HTERT RPE-1 (cell line): ENCODE results near the gene RAMP3.
"Not testable (repeated sequence)": the region's sequence is repeated elsewhere in the genome, so short reads cannot be mapped to it uniquely, and the experiment has no call there.

Source experiments
- in situ Hi-C: fragments of 300-500 bp; cut with MboI; formaldehyde crosslinking; loops from 4 replicates; pipeline ENCODE4 v1.14.3; 2020; ENCODE audit warnings: low sequenced_read_pairs

RAMP3 gene

GRCh38 chr7:45131891-45132290 lies 25.7 kb upstream of the RAMP3 start:
- in situ Hi-C loops, result no loop called here

DNA sequence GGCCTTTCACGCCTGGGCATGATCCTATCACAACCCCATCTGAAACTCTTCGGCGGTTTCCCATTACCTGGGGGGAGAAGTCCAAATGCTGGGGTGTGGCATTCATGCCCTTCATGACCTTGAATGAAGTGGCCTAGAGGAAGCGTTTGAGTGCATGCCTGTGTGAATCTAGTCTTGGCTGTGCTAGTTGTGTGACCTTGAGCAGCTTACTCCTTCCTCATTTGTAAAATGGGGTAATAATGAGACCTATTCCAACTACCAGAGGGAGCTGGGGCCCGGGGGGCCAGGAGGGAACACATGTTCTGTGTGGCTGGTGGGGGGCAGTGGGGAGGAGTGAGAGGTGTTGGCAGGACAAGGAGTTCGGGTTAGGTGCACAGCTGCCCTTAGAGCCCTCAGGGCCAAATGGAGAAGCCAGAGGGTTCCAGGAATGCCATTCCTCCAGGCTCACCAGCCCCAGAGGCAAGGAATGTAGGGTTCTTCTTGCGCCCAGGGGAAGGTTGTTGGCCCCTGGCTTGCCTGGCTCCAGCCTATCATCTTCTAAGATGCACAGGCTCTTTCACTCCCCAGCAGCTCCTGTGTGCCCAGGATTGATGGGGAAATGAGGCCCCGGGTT lies 24.8 kb upstream of the RAMP3 start:
- in situ Hi-C loops, result no loop called here

GRCh38 chr7:45133352-45133751 lies 24.2 kb upstream of the RAMP3 start:
- in situ Hi-C loops, result no loop called here

DNA sequence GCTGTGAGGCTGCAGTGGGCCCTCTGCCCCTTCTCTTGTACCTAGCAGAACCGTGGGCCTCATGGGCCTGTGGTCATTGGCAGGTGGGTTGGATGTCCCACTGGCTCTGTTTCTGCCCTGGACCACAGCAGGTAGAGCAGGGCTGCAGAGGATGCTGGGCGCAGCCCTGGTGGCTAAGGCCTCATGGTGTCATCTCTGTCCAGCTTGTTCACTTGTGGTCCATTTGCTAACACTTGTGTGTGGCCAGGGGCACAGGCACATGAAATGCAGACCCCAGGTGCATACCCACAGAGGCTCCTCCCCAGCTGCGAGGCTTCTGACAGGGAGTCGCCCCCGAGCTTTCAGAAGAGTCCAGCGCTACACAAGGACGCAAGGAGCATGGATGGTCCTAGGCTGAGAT lies 23.7 kb upstream of the RAMP3 start:
- in situ Hi-C loops, result no loop called here

DNA sequence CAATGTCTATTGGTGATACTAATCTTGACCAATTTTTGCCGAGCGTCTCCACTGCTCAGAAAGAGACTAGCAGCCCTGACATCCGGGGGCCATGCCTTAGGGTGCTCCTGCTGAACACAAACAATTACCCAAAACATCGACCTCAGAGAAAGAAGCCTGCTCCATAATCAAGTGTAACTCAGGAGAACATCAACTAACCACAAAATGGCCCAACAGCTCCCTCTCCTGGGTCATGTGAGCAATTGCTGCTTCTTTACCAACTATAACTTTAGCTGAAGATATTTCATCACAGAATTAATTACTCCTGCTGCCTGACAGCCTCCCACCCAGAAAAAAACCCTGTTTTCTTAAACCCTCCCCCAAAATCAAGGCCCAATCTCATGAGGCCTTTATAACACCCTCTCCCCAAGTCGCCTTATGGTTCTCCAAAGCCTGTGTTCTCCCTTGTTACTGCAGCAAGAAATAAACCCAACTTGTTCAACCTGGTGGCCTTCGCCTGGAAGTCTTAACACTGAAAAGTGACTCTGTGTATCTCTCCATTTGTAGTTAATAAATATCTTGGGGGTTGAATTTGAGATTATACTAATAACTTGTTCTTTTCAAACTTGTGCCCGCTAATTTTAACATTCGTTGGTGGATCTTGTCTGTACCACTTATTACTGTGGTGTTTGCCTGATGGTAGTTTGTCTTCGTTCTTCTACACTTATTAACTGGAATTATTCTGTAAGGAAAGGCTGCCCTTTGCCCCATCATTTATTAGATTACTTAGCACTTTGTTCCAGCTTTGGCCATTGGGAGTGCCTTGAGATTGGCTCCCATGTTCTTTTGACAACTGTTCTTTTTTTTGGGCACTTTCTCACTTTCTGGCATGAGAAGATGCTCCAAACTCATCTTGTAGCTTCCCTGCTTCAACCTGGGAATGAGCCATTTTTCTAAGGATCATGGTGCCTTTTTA lies 21.2 kb upstream of the RAMP3 start:
- in situ Hi-C loops, result no loop called here

DNA sequence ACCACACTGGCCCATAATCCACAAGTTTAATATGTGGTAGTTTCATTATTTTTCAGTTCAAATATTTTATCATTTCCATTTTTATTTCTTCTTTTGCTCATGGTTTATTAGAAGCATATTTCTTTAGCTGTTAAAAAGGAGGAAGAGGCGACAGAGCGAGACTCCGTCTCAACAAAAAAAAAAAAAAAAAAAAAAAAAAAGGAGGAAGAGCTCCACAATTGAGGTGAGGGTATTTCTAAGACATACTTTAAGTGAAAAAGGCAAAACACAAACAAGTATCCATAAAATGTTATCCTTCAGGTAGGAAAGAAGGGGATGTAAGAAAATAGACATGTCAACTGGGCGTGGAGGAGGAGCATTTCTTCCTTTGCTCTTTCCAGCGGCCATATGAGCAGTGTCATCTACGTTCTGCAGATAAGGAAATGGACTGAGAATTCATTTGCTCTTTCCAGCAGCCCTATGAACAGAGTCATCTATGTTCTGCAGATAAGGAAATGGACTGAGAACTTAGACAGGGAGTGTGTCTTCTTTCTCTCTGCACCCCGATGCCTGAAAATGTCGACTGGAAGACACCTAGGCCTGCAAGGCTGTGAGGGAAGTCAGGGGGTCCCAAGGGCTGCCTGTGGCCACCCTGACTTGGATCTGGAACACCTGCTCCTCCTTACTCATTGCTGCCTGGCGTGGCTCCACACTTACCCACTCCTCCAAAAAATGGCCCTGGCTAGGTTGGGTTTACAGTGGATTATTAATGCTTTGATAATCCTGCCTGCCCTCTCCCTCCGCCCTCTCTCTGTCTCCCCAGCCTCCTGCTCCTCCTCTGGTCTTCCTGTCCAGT lies 18.9 kb upstream of the RAMP3 start:
- in situ Hi-C loops, result no loop called here

GRCh38 chr7:45140827-45141226 lies 16.8 kb upstream of the RAMP3 start:
- in situ Hi-C loops, result no loop called here

- in situ Hi-C loops, result no loop called here
Measured at GRCh38 chr7:45143616-45144015, 14.0 kb upstream of the RAMP3 start.

- in situ Hi-C loops, result no loop called here
Measured at GRCh38 chr7:45145881-45146280, 11.7 kb upstream of the RAMP3 start.

- in situ Hi-C loops, result no loop called here
Measured at GRCh38 chr7:45146531-45147379, 10.8 kb upstream of the RAMP3 start.

GRCh38 chr7:45147858-45148652 lies 9.5 kb upstream of the RAMP3 start:
- in situ Hi-C loops, result no loop called here

- in situ Hi-C loops, result no loop called here
Measured at GRCh38 chr7:45148653-45148973, 9.0 kb upstream of the RAMP3 start.

GRCh38 chr7:45149606-45150005 lies 8.0 kb upstream of the RAMP3 start:
- in situ Hi-C loops, result no loop called here

DNA sequence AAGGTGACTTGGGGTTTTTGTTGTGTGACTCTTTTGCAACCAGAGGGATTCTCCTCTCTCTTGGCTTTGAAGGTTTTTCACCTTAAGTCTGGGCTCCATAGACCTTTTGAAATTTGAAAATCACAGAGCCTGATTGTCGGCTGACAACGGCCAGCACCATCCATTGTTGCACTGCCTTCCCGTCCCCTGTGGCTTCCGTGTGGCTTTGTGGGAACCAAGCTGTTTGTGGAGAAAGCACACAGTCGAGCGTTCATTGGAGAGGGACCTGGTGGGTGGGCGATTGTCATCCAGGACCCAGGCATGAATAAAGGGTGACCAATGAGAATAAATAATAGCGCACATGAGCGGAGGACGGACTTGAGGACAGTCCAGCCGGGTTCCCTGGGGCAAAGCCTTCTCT lies 7.4 kb upstream of the RAMP3 start:
- in situ Hi-C loops, result no loop called here

DNA sequence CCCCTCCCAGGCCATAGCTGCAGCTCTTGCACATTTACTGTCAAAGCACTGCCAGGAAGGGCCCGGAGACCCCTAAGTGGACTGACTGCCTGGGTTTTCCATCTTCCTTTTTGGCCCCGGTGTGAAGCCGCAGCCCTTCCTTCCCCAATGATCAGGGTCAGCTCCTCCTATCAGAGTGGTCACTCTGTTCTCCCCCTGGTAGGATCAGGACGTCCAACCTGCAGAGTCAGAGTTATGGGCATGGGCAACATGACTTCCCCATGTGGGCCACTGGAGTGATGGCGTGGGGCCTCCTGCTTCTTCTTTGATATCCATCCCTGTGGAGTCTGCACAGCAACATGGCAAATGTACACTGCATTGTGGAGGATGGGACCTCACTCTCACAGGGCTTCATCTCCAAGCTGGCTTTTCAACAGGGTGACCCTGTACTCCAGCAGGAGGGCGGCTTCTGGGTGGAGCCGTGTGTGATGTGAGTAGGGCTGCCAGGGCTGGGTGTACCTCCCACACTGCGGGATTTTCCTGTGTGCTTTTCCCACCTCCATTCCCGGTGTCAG lies 6.4 kb upstream of the RAMP3 start:
- in situ Hi-C loops, result no loop called here

DNA sequence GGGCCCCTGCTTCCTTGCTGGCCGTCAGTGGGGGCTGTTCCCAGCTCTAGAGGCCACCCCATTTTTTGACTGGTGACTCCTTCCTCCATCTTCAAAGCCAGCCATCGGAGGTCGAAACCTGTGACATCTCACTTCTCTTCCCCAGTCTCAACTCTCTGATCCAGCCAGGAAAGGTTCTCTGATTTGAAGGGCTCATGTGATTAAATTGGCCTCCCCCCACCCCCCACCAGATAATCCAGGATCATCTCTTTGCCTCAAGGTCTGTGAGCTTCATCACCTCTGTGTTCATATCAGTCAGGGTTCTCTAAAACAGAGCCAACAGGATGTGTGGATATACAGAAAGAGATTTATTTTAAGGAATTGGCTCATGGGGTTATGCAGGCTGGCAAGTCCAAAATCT lies 5.6 kb upstream of the RAMP3 start:
- in situ Hi-C loops, result no loop called here

DNA sequence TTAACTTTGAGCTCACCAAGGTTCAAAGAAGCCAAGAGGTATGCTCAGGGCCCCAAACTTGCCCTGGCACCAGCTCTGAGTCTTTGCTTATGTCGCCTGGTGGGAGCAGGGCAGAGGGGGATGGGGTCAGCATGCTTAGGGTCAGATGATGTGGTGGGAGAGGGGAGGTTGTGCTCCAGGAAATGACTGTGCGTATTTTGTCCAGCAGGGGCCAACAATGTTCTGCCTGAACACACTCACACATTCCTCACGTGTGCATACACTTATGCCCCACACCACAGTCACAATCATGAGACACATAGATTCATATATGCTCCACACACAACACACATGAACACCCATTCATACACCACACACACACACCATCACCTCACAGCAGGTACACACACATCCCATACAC lies 4.4 kb upstream of the RAMP3 start:
- in situ Hi-C loops, result no loop called here

- in situ Hi-C loops, result not testable (repeated sequence)
Measured at GRCh38 chr7:45153861-45154260, 3.7 kb upstream of the RAMP3 start.

- in situ Hi-C loops, result no loop called here
Measured at GRCh38 chr7:45155357-45155900, 2.2 kb upstream of the RAMP3 start.
